Natural killer cell (primary cell): Measurements from ENCODE around the gene AMN. TPM values are rescaled to one million over a fixed set of nuclear protein-coding genes. Genes with fewer than 3 reads are reported as not detected.
A peak's percentile ranks its signal among the peaks of the same experiment; 100 is the strongest.

Experiments
- ATAC-seq, 3 donors: fragments of 150-1000 bp in 2 of 3; fragments of 200-7000 bp in 1 of 3; cut with Tn5 transposase; 1 replicate in 1 of 3; 2 replicates in 2 of 3; pipeline ENCODE4 v1.10.0; 2021; ENCODE audit warnings: mild to moderate bottlenecking in 2 of 3, moderate library complexity in 2 of 3
- DNase-seq, 2 donors: peaks; one replicate each; pipeline versions ENCODE4 v3.0.0 to v3.0.0-alpha.2; 2013 to 2021; ENCODE audit warnings: mixed read lengths in 1 of 2
- H3K27ac ChIP-seq: one replicate; pipeline ENCODE4 v1.5.1; 2013; ENCODE audit warnings: mild to moderate bottlenecking, low read length
- H3K27me3 ChIP-seq: one replicate; pipeline ENCODE4 v1.6.1; 2013; ENCODE audit warnings: low read length; ENCODE audit not compliant: control insufficient read depth, insufficient read depth
- H3K36me3 ChIP-seq: one replicate; pipeline ENCODE4 v1.6.1; 2013; ENCODE audit warnings: low read length; ENCODE audit not compliant: control insufficient read depth, insufficient read depth
- H3K4me1 ChIP-seq: one replicate; pipeline ENCODE4 v1.6.1; 2013; ENCODE audit warnings: low read length; ENCODE audit not compliant: control insufficient read depth, insufficient read depth
- H3K4me3 ChIP-seq: one replicate; pipeline ENCODE4 v1.5.1; 2013; ENCODE audit warnings: low read length
- H3K9me3 ChIP-seq: one replicate; pipeline ENCODE4 v1.6.1; 2013; ENCODE audit warnings: low read length; ENCODE audit not compliant: control insufficient read depth, insufficient read depth
- H3K27ac Mint-ChIP-seq, 2 donors: one replicate each; pipeline ENCODE4 v1.8.0; 2022; ENCODE audit warnings: mild to moderate bottlenecking in 2 of 2, mixed read lengths in 2 of 2, moderate library complexity in 1 of 2
- H3K27me3 Mint-ChIP-seq, 2 donors: one replicate each; pipeline ENCODE4 v1.8.0; 2022; ENCODE audit warnings: low read depth in 2 of 2, mixed read lengths in 2 of 2
- H3K36me3 Mint-ChIP-seq: one replicate; pipeline ENCODE4 v1.8.0; 2022; ENCODE audit warnings: mixed read lengths
- H3K4me1 Mint-ChIP-seq, 2 donors: one replicate each; pipeline ENCODE4 v1.8.0; 2022; ENCODE audit warnings: mixed read lengths in 2 of 2
- H3K4me3 Mint-ChIP-seq: one replicate; pipeline ENCODE4 v1.8.0; 2022; ENCODE audit warnings: mild to moderate bottlenecking, moderate library complexity, mixed read lengths
- H3K9me3 Mint-ChIP-seq, 2 donors: one replicate each; pipeline ENCODE4 v1.8.0; 2022; ENCODE audit warnings: mixed read lengths in 2 of 2
- CTCF ChIP-seq: fragments of 200-600 bp; IDR thresholded peaks from one replicate; pipeline ENCODE4 v1.8.0; 2022; ENCODE audit warnings: antibody characterized with exemption
- WGBS: methylation state at CpG from one replicate; pipeline ENCODE4 v1.1.7; 2013; ENCODE audit warnings: missing lambda C conversion rate; ENCODE audit not compliant: insufficient coverage; 5-methylcytosine and 5-hydroxymethylcytosine counted together
- intact Hi-C: fragments of 100-400 bp; cut with micrococcal nuclease; formaldehyde crosslinking; loops from one replicate; pipeline ENCODE4 v1.14.2; 2022
- total RNA-seq, 4 donors: library from RNA; stranded (reverse); fragments of 120-200 nt in 1 of 4; gene quantifications; one replicate each; pipeline versions ENCODE4 v1.2.3 to v1.2.4, GENCODE V29; 2013 to 2022

Gene AMN
- total RNA-seq, 3 donors from 2014 or later (not counting 1 experiment from before 2014, with no cell fraction given), result 0.24 to 2.4 (median 2.0) TPM

- Histone ChIP-seq H3K27me3 (no peaks in the 10 kb centered on the region), H3K4me3 (no peak overlapping the region), H3K9me3 (no peaks in the 10 kb centered on the region), H3K36me3 (peaks cover 28% of the 10 kb centered on the region), H3K4me1 (peaks cover 38% of the 10 kb centered on the region), H3K27ac (peak overlapping the region; percentile 64)
- Mint-ChIP-seq H3K4me3 (no peak overlapping the region), H3K9me3 (no peaks in the 10 kb centered on the region), H3K27ac (peak overlapping the region in 1 of 2 donors; percentile 64), H3K4me1 (peaks cover 31% of the 10 kb centered on the region in 2 donors), H3K36me3 (peaks cover 7% of the 10 kb centered on the region), H3K27me3 (no peaks in the 10 kb centered on the region)
- intact Hi-C loops, result no loop called here
- TF ChIP-seq CTCF, result no peak
- no peak for DNase-seq
- WGBS, result 94% methylated on average over 12 of the region's 12 CpGs
- ATAC-seq, result no peak
Observed at GRCh38 chr14:102902523-102903247, 19.8 kb upstream of the AMN start.

- no peaks in the 10 kb centered on the region for H3K9me3 Mint-ChIP-seq
- peaks cover 7% of the 10 kb centered on the region for H3K36me3 Mint-ChIP-seq
- Histone ChIP-seq H3K36me3 (peaks cover 21% of the 10 kb centered on the region), H3K27me3 (no peaks in the 10 kb centered on the region), H3K4me1 (peaks cover 38% of the 10 kb centered on the region), H3K4me3 (no peak overlapping the region), H3K9me3 (no peaks in the 10 kb centered on the region), H3K27ac (no peak overlapping the region)
- intact Hi-C loops, result no loop called here
- H3K27ac Mint-ChIP-seq, result peak overlapping the region in 1 of 2 donors; percentile 51
- no peak for TF ChIP-seq CTCF
- DNase-seq (no peak), ATAC-seq (no peak)
- H3K4me1 Mint-ChIP-seq, result peaks cover 31% of the 10 kb centered on the region in 2 donors
- WGBS, result 91% methylated on average over 29 of the region's 29 CpGs
- no peak overlapping the region for H3K4me3 Mint-ChIP-seq
- no peaks in the 10 kb centered on the region for H3K27me3 Mint-ChIP-seq
Observed at GRCh38 chr14:102903248-102903888, 19.1 kb upstream of the AMN start.

GRCh38 chr14:102903889-102904512 is 18.5 kb upstream of the AMN start:
- Mint-ChIP-seq H3K4me3 (no peak overlapping the region), H3K4me1 (peaks cover 31% of the 10 kb centered on the region in 2 donors), H3K27me3 (no peaks in the 10 kb centered on the region), H3K36me3 (peaks cover 7% of the 10 kb centered on the region), H3K9me3 (no peaks in the 10 kb centered on the region), H3K27ac (peak overlapping the region in 1 of 2 donors; percentile 51)
- H3K4me1 ChIP-seq, result peaks cover 38% of the 10 kb centered on the region
- WGBS, result 82% methylated on average over 7 of the region's 7 CpGs
- ATAC-seq, result peak in 1 of 3 donors; percentile 48
- no peak for DNase-seq
- no peak overlapping the region for H3K4me3 ChIP-seq
- no peaks in the 10 kb centered on the region for H3K9me3 ChIP-seq
- no peak overlapping the region for H3K27ac ChIP-seq
- intact Hi-C loops, result no loop called here
- H3K27me3 ChIP-seq, result no peaks in the 10 kb centered on the region
- no peak for TF ChIP-seq CTCF
- peaks cover 21% of the 10 kb centered on the region for H3K36me3 ChIP-seq
